CD4-positive, alpha-beta T cell treated with Interleukin-21 for 1 hour (primary cell): ENCODE measurements around the gene CREB3L2.

ENCODE experiments used
- DNase-seq: peaks from one replicate; pipeline ENCODE4 v3.0.0-alpha.2; 2020

The CREB3L2 gene

GRCh38 chr7:137967143-137968018, 34.5 kb downstream of the CREB3L2 start:
- DNase-seq, result no peak

DNA sequence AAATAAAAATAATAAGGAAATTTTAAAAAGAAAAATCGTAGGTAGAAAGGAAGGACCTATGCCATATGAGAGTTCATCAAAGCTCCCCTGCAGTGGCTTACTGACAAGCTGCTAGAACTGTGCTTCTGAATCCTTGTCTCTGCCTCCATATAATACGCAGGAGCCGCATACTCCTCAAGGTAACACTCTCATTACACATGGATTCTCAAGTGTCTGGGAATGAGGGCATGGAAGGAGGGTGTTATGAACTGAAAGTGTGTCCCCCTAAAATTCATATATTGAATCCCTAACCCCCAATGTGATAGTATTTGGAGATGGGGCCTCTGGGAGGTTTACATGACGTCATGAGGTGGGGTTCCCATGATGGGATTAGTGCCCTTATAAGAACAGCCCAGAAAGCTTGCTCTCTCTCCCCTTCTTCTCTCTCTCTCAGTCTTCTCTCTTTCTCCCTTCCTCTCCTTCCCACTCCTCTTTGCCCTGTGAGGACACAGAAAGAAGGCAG, 35.2 kb downstream of the CREB3L2 start:
- DNase-seq, result no peak

GRCh38 chr7:137965942-137966640, 35.8 kb downstream of the CREB3L2 start:
- no peak for DNase-seq

DNA sequence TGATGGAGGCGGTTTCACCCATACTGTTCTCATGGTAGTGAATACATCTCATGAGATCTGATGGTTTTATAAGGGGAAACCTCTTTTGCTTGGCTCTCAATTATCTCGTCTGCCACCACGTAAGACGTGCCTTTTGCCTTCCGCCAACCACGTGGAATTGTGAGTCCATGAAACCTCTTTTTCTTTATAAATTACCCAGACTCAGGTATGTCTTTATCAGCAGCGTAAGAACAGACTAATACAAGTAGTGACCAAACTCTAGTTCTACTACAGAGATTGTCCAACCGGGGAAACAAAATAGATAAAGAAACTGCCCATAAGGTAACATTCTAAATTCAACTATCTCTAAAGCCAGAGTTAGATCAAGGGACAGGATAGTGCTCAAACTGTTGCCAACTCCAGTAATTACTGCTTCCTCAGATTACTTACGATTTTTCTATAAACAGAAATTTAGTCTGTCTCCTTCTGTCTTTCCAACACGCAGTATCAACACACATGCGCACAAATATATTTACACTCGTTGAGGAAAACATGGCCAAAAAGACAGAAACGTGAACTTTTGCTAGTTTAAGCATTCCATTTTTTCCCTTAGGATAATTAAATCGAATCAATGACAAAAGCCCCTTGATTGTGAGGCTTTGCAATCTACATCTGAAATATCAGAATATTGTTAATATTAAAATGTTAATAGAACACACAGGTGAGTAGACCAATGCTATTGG, 36.9 kb downstream of the CREB3L2 start:
- no peak for DNase-seq

GRCh38 chr7:137962875-137963507, 38.9 kb downstream of the CREB3L2 start:
- no peak for DNase-seq

- DNase-seq, result no peak
Measured at GRCh38 chr7:137962491-137962874, 39.4 kb downstream of the CREB3L2 start.

DNA sequence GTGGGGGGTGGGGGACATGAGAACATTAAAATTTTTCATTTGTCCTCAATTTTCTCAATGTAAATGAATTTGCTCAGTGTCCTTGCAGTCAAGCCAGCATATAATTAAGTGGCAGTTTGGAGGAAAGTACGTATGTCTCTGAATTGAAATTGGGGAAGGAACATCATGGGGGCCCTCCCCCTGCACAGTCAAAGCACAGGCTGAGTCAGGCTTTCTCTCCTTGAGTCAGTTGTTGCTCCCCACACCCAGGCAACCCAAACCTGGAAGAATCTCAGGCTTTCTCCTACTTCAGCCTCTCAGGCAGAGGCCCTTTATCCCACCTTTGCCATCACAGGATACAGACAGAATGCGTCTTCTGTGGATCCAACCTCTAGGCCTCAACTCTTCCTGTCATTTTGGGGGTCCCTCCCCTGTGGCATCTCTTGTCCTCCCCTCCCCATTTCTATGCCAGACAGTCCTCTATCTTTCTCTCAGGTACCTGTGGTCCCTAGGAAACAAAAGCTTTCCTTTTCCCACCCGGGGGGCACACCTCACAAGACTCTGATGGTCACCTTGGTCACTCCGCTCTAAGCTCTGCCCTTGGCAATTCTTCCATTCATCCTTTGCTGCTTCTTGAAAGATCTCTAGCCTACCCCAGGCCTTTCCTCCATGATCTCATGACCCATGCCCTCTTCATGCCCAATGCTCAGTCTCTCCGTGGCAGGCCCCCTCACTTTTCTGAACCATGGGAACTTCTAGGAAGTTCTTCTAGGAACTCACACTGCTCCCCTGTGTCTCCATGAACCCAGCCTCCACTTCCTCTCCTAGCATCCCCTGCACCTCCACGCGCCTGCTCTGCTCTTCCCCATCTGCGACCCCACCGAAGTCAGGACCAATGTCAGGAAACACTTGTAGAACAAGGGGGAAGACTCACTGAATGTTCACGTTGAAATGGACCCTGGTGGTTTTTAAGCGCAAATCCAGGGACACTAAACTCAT, 40.4 kb downstream of the CREB3L2 start:
- no peak for DNase-seq

DNA sequence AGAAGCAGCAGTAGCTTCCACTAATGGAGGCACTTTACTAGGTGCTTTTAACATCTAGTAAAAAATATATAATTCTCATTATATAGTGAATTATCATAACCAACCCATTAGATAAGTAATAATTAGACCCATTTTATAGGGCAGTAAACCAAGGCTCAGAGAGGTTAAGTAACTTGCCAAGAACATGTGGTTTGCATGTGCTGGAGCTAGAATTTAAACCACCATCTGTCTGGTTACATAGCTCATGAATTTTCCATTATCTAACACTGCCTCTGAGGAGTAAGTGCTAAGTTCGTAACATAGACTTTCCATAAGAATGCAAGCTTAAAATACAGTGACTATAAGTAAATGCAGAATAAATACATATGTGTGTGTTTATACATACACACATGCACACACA, 41.9 kb downstream of the CREB3L2 start:
- DNase-seq, result no peak

DNA sequence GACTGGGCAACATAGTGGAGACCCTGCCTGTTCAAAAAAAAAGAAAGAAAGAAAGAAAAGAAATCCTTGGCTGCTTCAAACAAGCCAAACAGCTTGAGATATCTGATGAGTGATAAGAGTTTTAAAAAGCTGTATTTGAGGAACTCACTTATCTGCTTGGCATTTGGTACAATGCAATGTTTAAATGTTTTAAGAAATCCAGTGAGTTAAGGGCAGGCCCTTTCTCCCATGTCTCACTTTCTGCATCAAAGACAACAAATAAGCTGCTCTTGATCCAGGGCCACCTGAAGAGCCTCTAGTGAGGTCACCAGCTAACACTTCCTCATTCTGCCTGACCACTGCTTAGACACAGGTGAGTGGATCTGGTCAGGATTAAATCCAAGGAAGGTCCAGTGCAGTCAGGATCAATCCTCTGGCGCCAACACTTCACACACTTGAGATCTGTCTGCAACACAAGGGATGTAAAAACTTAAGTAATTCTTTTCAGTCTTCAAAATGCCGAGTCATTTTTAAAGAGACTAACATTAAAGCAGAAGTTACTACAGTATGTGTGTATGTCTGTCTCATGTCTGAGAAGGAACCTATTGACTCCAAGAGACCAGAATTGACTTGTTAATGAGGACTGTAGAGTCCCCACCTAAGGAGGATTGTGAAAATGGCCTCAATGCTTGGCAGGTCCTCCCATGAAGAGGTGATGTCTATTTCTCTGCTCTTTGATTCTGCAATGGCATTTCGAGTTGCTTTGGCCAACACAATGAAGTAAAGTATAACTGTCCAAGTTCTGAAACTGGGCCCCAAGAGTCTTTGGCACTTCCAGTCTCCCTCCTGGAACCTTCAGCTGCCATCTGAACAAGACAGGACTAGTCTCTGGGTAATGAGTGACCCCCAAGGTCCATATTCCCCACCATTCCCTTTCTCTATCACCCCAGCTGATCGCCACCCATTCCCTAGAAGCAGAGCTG, 43.1 kb downstream of the CREB3L2 start:
- DNase-seq, result no peak

DNA sequence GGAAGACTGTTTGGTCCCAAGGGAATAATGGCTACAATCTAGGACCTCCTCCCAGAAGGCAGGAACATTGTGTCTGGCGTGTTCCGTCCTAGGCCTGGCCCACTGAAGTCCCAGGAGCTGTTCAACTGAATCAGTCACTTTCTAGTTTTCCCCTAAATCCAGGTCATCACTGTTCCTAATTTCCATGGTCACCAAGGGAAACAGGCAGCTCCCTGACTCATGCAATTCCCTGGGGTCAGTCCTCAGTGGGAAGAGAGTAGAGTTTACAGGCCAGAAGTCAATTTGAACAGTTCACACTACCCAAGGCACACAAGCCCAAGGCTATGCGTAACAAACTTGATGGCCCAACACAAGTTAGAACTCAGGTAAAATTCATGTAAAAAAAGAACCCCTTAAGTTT, 44.0 kb downstream of the CREB3L2 start:
- no peak for DNase-seq

GRCh38 chr7:137956591-137956990, 45.3 kb downstream of the CREB3L2 start:
- no peak for DNase-seq

DNA sequence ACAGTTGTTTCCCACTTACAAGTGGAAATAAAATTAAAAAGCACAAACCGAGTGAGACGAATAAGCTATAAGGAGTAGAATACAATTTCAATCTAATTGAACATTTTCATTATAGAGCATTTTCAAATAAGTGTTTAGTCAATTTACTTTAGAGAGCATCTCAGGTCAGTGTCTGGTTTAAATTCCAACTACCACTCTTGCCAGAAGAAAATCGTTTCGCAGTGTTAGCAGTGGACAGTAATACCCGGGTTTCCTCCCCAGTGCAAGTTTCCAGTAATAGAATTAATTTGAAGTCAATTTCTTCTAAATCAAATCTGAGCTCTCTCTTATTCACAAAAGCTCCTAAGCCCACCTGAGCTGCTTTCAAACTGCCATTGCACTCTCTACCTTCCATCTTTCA, 45.7 kb downstream of the CREB3L2 start:
- DNase-seq, result no peak

DNA sequence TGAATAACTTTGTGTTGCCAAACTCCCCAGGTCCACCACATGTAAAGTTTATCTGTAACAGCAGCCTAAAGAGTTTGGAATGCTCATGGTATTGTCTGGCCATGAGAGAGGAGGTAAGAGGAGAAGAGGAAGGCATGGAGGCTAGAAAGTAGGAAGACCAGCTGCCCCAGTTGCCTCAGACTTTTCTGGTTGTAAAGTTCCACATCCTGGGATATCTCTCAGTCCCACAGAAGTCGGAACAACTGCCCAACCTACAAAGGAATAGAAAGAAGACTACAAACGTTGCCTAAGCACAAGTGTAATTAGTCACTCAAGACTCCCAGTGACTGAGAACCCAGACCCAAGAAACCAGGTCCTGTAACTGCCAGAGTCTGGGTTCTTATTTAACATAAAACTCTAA, 47.3 kb downstream of the CREB3L2 start:
- no peak for DNase-seq

DNA sequence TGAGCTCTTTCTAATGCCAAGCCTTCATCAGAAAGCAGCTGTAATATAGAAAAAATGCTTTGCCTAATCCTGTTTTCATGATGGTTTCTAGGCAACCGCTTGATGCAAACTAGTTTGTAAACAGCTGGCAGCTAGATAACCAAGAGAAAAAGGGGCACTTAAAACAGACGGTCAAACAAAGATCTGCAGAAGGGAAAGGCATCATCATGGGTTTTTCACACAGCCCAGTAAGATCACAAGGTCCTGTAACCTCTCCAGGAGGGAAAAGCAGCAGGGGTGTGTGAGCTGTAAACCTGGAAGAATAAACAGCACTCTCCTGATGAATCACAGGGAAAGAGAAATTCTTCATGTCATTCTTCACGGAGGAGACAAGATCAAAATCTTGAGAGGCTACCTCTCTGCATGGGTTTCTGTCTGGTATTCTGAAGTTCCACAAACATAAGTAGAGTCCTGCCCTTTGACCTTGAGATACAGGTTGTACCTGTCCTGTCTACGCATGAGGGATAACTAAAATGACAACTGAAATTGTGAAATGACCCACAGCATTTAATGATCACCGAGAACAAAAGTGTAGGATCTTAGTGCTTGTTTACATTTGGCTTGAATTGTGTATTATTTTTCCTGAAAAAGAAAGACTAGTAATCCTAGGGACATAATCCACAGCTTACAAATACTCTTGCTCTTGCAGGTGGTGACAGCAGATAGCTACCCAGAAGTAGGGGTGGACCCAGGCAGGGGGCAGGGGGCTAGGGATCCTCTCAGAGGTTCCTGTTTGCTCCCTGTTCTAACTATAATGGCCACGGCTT, 48.0 kb downstream of the CREB3L2 start:
- DNase-seq, result no peak

DNA sequence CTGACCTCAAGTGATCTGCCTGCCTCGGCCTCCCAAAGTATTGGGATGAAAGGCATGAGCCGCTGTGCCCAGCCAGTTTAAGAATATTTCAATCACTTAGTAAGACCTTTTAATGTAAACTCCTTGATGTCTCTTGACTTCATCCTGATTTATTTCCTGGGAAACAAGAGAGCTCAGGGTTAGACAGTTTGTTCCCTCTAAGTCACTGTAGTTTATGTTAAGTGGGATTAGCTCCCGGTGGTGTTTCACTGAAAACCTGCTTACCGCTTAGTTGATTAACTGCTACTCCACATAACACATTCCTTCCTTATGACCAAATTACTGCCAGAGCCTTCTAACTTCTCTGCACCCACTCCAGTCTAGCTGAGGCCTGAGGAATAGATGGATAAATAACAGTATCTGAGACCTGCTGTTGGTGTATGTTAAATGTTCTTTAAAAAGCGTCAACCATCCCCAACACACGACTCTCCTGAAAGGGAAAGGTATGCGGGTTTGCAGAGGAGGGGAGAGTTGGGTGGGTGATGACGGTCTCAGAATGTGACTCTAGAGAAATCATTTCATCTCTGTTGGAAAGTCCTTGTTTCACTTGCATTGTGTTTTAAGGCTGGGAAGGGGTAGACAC, 48.7 kb downstream of the CREB3L2 start:
- no peak for DNase-seq

DNA sequence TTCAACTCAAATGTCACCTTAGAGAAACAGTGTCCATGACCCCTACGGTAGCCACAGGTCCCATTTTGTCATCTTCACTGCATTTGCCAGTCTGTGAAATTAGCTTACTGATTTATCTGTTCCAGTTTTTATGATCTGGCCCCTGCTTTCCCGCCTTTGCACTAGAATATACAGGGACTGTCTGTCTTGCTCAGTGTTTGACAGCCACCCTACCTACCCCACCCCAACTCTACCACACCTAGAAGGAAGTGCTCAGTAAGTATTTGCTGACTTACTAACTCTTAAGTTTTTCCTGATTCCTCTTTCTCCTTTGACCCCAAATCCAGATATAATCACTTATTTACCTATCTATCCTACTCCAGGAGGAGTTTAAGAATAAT, 49.5 kb downstream of the CREB3L2 start:
- no peak for DNase-seq

DNA sequence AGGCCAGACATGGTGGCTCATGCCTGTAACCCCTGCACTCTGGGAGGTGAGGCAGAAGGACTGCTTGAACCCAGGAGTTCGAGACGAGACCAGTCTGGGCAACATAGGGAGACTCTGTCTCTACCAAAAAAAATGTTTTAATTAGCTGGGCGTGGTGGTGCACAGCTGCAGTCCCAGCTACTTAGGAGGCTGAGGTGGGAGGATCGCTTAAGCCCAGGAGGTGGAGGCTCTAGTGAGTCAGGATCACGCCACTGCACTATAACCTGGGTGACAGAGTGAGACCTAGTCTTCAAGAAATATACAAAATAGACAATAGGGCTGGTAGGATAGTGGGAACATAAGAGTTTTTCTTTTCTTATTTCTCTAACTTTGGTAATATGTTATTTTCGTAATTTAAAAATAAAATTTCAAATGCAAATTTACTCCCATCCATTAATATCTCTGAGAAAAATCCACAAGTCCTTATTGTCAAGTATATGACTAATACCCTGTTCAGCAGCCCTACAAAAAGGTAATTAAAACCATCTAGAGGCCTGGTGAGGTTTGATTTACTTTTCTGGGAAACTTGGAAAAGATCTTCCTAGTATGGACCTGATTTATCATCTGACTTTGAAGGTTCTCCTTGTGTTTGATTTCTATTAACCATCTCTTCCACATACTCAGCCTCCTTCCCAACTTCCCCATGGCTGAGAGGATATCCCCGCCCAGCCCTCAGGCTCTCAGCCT, 50.0 kb downstream of the CREB3L2 start:
- no peak for DNase-seq

DNA sequence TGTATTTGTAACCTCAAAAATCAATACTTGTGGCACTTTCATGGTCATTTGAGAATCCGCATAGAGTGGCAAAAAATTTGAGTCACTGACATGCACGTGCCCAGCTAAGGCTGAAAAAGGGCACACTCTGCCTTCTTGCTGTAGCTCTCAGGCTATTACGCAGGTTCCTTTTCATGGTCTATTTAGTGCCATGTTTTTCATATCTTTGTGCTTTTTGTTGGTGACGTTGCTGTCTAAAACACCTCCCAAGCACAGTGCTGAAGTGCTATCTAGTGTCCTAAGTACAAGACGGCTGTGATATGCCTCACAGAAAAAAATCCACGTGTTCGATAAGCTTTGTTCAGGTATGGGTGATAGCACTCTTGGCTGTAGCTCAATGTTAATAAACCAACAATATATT, 50.9 kb downstream of the CREB3L2 start:
- no peak for DNase-seq

DNA sequence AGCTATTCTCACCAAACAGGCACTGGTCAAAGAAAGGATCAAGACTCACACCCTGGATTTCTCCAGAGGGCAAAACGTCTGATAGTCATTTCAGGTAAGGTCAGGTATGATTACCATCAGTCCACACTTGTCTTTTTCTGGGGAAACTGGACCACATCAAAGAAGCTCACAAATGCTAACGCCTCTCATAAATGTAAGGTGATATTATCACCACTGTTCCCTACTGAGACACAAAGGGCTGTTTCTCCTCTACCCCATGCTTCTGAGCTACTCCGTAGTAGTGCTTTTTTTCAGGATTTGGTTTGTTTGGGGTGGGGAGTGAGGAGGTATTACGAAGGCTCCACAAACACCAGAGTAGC, 51.6 kb downstream of the CREB3L2 start:
- DNase-seq, result no peak
